H1 (cell line): ENCODE data around the gene VCPKMT. TPM values are rescaled to one million over a fixed set of nuclear protein-coding genes. Genes with fewer than 3 reads are reported as not detected.

ENCODE experiments used
- polyA plus RNA-seq, 7 experiments: library from polyadenylated mRNA; depleted of rRNA in 3 of 7; stranded (reverse) in 5 of 7; unstranded in 2 of 7; fragments of >200 nt in 5 of 7; fragments of 200-250 nt in 2 of 7; gene quantifications; 1 replicate in 5 of 7; 2 replicates in 1 of 7; 4 replicates in 1 of 7; pipeline versions ENCODE4 v1.2.1 to v1.2.3, GENCODE V29; 2011 to 2013; ENCODE audit warnings: missing spikeins in 2 of 7, mixed read lengths in 2 of 7
- small RNA-seq: library from polyadenylated mRNA; stranded (forward); fragments of <200 nt; extraction: miRNeasy Mini kit (QIAGEN cat#:217004); gene quantifications from one replicate; pipeline ENCODE3, GENCODE V24; 2013; ENCODE audit not compliant: insufficient read depth
- total RNA-seq: library from RNA; stranded (reverse); fragmentation: NEBNext Ultra II Directional; extraction: Animal tissue kit (Norgen Biotek cat#: 25700); gene quantifications from 2 replicates; pipeline ENCODE4 v1.2.1, GENCODE V29; 2021

The VCPKMT gene
- total and polyA plus RNA-seq, 2 of the 8 experiments (the other 6 are each of a cell fraction or from before 2014, with no cell fraction given) = 3.8 to 7.1 TPM

Small RNAs within 50 kb of the gene (small RNA-seq; reads per million reads assigned to genes)
- not detected for gene RF00019

Other genes starting within 250 kb of the VCPKMT start
- 56.7 and 56.9 TPM in 2 replicates for gene ARF6, start 223.5 kb downstream of the VCPKMT start, total RNA-seq
- 17.2 and 20.8 TPM in 2 replicates for gene ARF6, start 223.5 kb downstream of the VCPKMT start, polyA plus RNA-seq (2011; rRNA removed)
- gene SOS2, start 115.0 kb upstream of the VCPKMT start, total RNA-seq = 10.3 and 12.7 TPM in 2 replicates
- 1.6 and 2.8 TPM in 2 replicates for gene SOS2, start 115.0 kb upstream of the VCPKMT start, polyA plus RNA-seq (2011; rRNA removed)
- 28.6 and 29.7 TPM in 2 replicates for gene L2HGDH, start 195.7 kb upstream of the VCPKMT start, total RNA-seq
- gene L2HGDH, start 195.7 kb upstream of the VCPKMT start, polyA plus RNA-seq (2011; rRNA removed) = 12.2 and 12.9 TPM in 2 replicates
- gene DMAC2L, start 195.8 kb upstream of the VCPKMT start, total RNA-seq = 19.7 and 20.3 TPM in 2 replicates
- gene DMAC2L, start 195.8 kb upstream of the VCPKMT start, polyA plus RNA-seq (2011; rRNA removed) = 22.5 and 28.9 TPM in 2 replicates